IMR-90 (cell line): ENCODE measurements around the gene NUDCD2. TPM values are rescaled to one million over a fixed set of nuclear protein-coding genes. Genes with fewer than 3 reads are reported as not detected.

Experiments
- ATAC-seq: fragments of 200-7000 bp; cut with Tn5 transposase; 2 replicates; pipeline ENCODE4 v1.9.1; 2020; ENCODE audit warnings: low read depth, mild to moderate bottlenecking, moderate library complexity
- BruUV-seq: library from RNA; stranded (reverse); fragments of 400-500 nt; replicated peaks from 2 replicates; lab custom pipeline; 2021; lab: Mats Ljungman, UMichigan
- CTCF ChIA-PET: fragments of 300-600 bp; formaldehyde crosslinking; extraction: SDS; loops from one replicate; lab custom pipeline; 2021; ENCODE audit warnings: antibody characterized with exemption; lab: Yijun Ruan, JAX
- POLR2A ChIA-PET: fragments of 300-600 bp; sonication (Branson Sonifier 250); formaldehyde crosslinking; loops from one replicate; lab custom pipeline; 2022; ENCODE audit warnings: antibody characterized with exemption; ENCODE audit not compliant: unreplicated experiment; lab: Charles Lee
- DNase-seq: peaks from one replicate; pipeline ENCODE4 v3.0.0; 2013
- H2AFZ ChIP-seq: replicated peaks from 2 replicates; pipeline ENCODE3; 2013; ENCODE audit warnings: low read length, mild to moderate bottlenecking; ENCODE audit not compliant: poor library complexity
- H2AK5ac ChIP-seq: 2 replicates; pipeline ENCODE4 v1.6.1; 2013; ENCODE audit warnings: low read depth, low read length, inconsistent platforms
- H2AK9ac ChIP-seq: replicated peaks from 2 replicates; pipeline ENCODE3; 2013; ENCODE audit warnings: mild to moderate bottlenecking, low read depth, low read length, moderate library complexity; ENCODE audit not compliant: poor library complexity
- H2BK120ac ChIP-seq: 2 replicates; pipeline ENCODE4 v1.6.1; 2013; ENCODE audit warnings: low read depth, low read length, inconsistent platforms
- H2BK15ac ChIP-seq: 3 replicates; pipeline ENCODE4 v1.6.1; 2013; ENCODE audit warnings: low read depth, low read length, inconsistent platforms
- H2BK20ac ChIP-seq: 2 replicates; pipeline ENCODE4 v1.6.1; 2013; ENCODE audit warnings: low read depth, mild to moderate bottlenecking, inconsistent platforms, low read length, moderate library complexity
- H2BK5ac ChIP-seq: 2 replicates; pipeline ENCODE4 v1.6.1; 2013; ENCODE audit warnings: mild to moderate bottlenecking, low read depth, low read length, inconsistent platforms; ENCODE audit not compliant: poor library complexity, severe bottlenecking
- H3K14ac ChIP-seq: replicated peaks from 2 replicates; pipeline ENCODE4 v1.6.1; 2013; ENCODE audit warnings: low read depth, low read length, inconsistent platforms
- H3K18ac ChIP-seq: 2 replicates; pipeline ENCODE4 v1.6.1; 2013; ENCODE audit warnings: low read depth, low read length, control low read depth
- H3K23ac ChIP-seq: 2 replicates; pipeline ENCODE4 v1.6.1; 2013; ENCODE audit warnings: low read depth, low read length, inconsistent platforms
- H3K27ac ChIP-seq: 2 replicates; pipeline ENCODE4 v1.5.1; 2013; ENCODE audit warnings: mild to moderate bottlenecking, control low read depth, low read length; ENCODE audit not compliant: insufficient read depth
- H3K27me3 ChIP-seq: 2 replicates; pipeline ENCODE4 v1.6.1; 2013; ENCODE audit warnings: low read length; ENCODE audit not compliant: control insufficient read depth, insufficient read depth
- H3K36me3 ChIP-seq: 2 replicates; pipeline ENCODE4 v1.6.1; 2013; ENCODE audit warnings: low read length, mixed read lengths; ENCODE audit not compliant: control insufficient read depth, insufficient read depth
- H3K4ac ChIP-seq: 2 replicates; pipeline ENCODE4 v1.6.1; 2013; ENCODE audit warnings: low read depth, low read length, inconsistent platforms
- H3K4me1 ChIP-seq: 2 replicates; pipeline ENCODE4 v1.6.1; 2013; ENCODE audit warnings: low read length, mixed read lengths; ENCODE audit not compliant: control insufficient read depth, insufficient read depth
- H3K4me2 ChIP-seq: 2 replicates; pipeline ENCODE4 v1.6.1; 2013; ENCODE audit warnings: low read depth, mild to moderate bottlenecking, control low read depth, low read length, moderate library complexity
- H3K4me3 ChIP-seq: 2 replicates; pipeline ENCODE4 v1.5.1; 2013; ENCODE audit warnings: low read depth, mild to moderate bottlenecking, control low read depth, low read length, moderate library complexity; ENCODE audit not compliant: insufficient read depth
- H3K56ac ChIP-seq: 2 replicates; pipeline ENCODE4 v1.6.1; 2013; ENCODE audit warnings: low read length, inconsistent platforms; ENCODE audit not compliant: insufficient read depth; ENCODE audit errors: extremely low read depth
- H3K79me1 ChIP-seq, 2 experiments: 2 replicates each; pipeline ENCODE4 v1.6.1; 2013; ENCODE audit warnings: low read length in 2 of 2, inconsistent platforms in 1 of 2, low read depth in 1 of 2
- H3K9ac ChIP-seq: 2 replicates; pipeline ENCODE4 v1.6.1; 2013; ENCODE audit warnings: low read depth, low read length, control low read depth
- H3K9me1 ChIP-seq: 2 replicates; pipeline ENCODE4 v1.6.1; 2013; ENCODE audit warnings: low read length, inconsistent platforms; ENCODE audit not compliant: insufficient read depth
- H3K9me3 ChIP-seq: 2 replicates; pipeline ENCODE4 v1.6.1; 2013; ENCODE audit warnings: low read length; ENCODE audit not compliant: control insufficient read depth, insufficient read depth
- H4K20me1 ChIP-seq: 2 replicates; pipeline ENCODE4 v1.6.1; 2013; ENCODE audit warnings: low read length, inconsistent platforms; ENCODE audit not compliant: insufficient read depth
- H4K5ac ChIP-seq: 2 replicates; pipeline ENCODE4 v1.6.1; 2013; ENCODE audit warnings: mild to moderate bottlenecking, low read depth, low read length, control low read depth
- H4K8ac ChIP-seq, 2 experiments: 2 replicates each; pipeline ENCODE4 v1.6.1; 2013; ENCODE audit warnings: low read depth in 2 of 2, low read length in 2 of 2, control low read depth in 1 of 2, inconsistent platforms in 1 of 2
- H4K91ac ChIP-seq: 2 replicates; pipeline ENCODE4 v1.6.1; 2013; ENCODE audit warnings: low read depth, low read length, inconsistent platforms; ENCODE audit not compliant: insufficient read depth
- BHLHE40 ChIP-seq: fragments of 150-350 bp; IDR thresholded peaks from 2 replicates; pipeline ENCODE4 v1.6.1; 2016; ENCODE audit warnings: mild to moderate bottlenecking, low read depth, low read length
- CEBPB ChIP-seq: IDR thresholded peaks from 2 replicates; pipeline ENCODE4 v1.6.1; 2012; ENCODE audit warnings: low read depth, low read length, improper control_type of control experiment
- CHD1 ChIP-seq: IDR thresholded peaks from 2 replicates; pipeline ENCODE4 v1.6.1; 2012; ENCODE audit warnings: low read depth, low read length, improper control_type of control experiment
- ELK1 ChIP-seq: fragments of 150-350 bp; IDR thresholded peaks from 2 replicates; pipeline ENCODE4 v1.6.1; 2016; ENCODE audit warnings: low read depth, mild to moderate bottlenecking, low read length, moderate library complexity, borderline replicate concordance
- FOS ChIP-seq: fragments of 150-350 bp; IDR thresholded peaks from 2 replicates; pipeline ENCODE4 v1.6.1; 2016; ENCODE audit warnings: low read depth, low read length
- MAFK ChIP-seq: IDR thresholded peaks from 2 replicates; pipeline ENCODE4 v1.6.1; 2012; ENCODE audit warnings: low read depth, low read length, improper control_type of control experiment
- MXI1 ChIP-seq: IDR thresholded peaks from 2 replicates; pipeline ENCODE4 v1.6.1; 2012; ENCODE audit warnings: low read depth, mild to moderate bottlenecking, low read length, moderate library complexity, borderline replicate concordance
- RCOR1 ChIP-seq: IDR thresholded peaks from 2 replicates; pipeline ENCODE4 v1.6.1; 2012; ENCODE audit warnings: mild to moderate bottlenecking, low read length, improper control_type of control experiment; ENCODE audit not compliant: insufficient replicate concordance
- RFX5 ChIP-seq: IDR thresholded peaks from 2 replicates; pipeline ENCODE4 v1.8.0; 2012; ENCODE audit warnings: low read depth, mild to moderate bottlenecking, low read length, moderate library complexity
- USF2 ChIP-seq: fragments of 150-350 bp; IDR thresholded peaks from 2 replicates; pipeline ENCODE4 v1.6.1; 2017; ENCODE audit warnings: mild to moderate bottlenecking, antibody characterized with exemption, low read length, low read depth
- WGBS, 2 experiments: methylation state at CpG; one replicate each; pipeline versions ENCODE4 v1.1.5 to v1.1.7; 2013; ENCODE audit warnings: missing lambda C conversion rate in 2 of 2; ENCODE audit not compliant: insufficient read length in 1 of 2; ENCODE audit errors: extremely low coverage in 2 of 2; 5-methylcytosine and 5-hydroxymethylcytosine counted together
- dilution Hi-C: fragments of 300-500 bp; cut with HindIII; formaldehyde crosslinking; loops from one replicate; pipeline ENCODE4 v1.14.3; 2018; ENCODE audit warnings: low sequenced_read_pairs; ENCODE audit not compliant: unreplicated experiment
- in situ Hi-C: fragments of 300-500 bp; cut with MboI; formaldehyde crosslinking; loops from 3 replicates; pipeline ENCODE4 v1.14.3; 2019; ENCODE audit warnings: low sequenced_read_pairs, inconsistent platforms, mixed read lengths
- intact Hi-C: fragments of 100-400 bp; cut with micrococcal nuclease; formaldehyde crosslinking; loops from 2 replicates; pipeline ENCODE4 v1.10.0; 2022
- polyA plus RNA-seq, 3 experiments: library from polyadenylated mRNA; depleted of rRNA; stranded (reverse); fragments of >200 nt; gene quantifications; 2 replicates each; pipeline ENCODE4 v1.2.3, GENCODE V29; 2012; ENCODE audit warnings: low replicate concordance in 1 of 3
- total RNA-seq: library from RNA; depleted of rRNA; stranded (reverse); fragments of >200 nt; gene quantifications from 2 replicates; pipeline ENCODE4 v1.2.3, GENCODE V29; 2012

The NUDCD2 gene
- total and polyA plus RNA-seq, 2 of the 4 experiments (the other 2 are of a cell fraction): 3.0 to 3.5 TPM

- TF ChIP-seq FOS (no peak), MAFK (no peak), CEBPB (no peak), USF2 (no peak), BHLHE40 (no peak), RFX5 (no peak)
Measured at GRCh38 chr5:163473635-163474243, 13.8 kb upstream of the NUDCD2 start (continued).

DNA sequence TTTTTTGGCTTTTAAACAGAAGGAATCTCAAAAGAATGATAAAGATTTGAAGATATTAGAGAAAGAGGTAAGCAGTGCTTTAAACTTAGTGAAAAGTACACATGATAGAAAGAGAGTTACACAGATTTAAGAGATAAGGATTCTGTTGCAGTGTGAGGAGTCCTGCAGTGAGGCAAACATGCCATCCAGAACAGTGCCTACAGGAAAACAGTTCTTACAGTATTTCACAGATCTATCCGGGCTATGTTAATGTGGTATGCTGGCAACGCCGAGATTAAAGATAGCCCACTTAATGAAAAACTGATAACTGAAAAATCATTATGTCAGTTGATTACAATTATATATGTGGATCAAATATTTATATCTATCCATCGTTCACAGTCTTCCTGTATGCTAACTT is 7.8 kb upstream of the NUDCD2 start:
- H3K27me3 ChIP-seq: no peaks in the 10 kb centered on the region
- H4K8ac ChIP-seq: no peak overlapping the region
- no CpG with 5 or more reads among the region's 4 CpGs for WGBS, 2 experiments
- H2BK120ac ChIP-seq: no peak overlapping the region
- no peak overlapping the region for H2AK9ac ChIP-seq
- no peak for TF ChIP-seq MXI1
- TF ChIP-seq USF2: no peak
- no peak for TF ChIP-seq CEBPB
- TF ChIP-seq RCOR1: no peak
- no peak for TF ChIP-seq CHD1
- TF ChIP-seq ELK1: no peak
- no peak for TF ChIP-seq MAFK
- no peak overlapping the region for H3K9ac ChIP-seq
- H2BK15ac ChIP-seq: no peak overlapping the region
- no peak overlapping the region for H3K4ac ChIP-seq
- DNase-seq (no peak), ATAC-seq (no peak)
- no peaks in the 10 kb centered on the region for H3K9me1 ChIP-seq
- no peak overlapping the region for H2AK5ac ChIP-seq
- H2BK5ac ChIP-seq: no peak overlapping the region
- H2BK20ac ChIP-seq: no peak overlapping the region
- peaks cover 4% of the 10 kb centered on the region; the same call in 1 of the 2 replicates for H3K36me3 ChIP-seq
- peaks cover 6 to 8% of the 10 kb centered on the region in 2 experiments for H3K79me1 ChIP-seq
- H3K4me1 ChIP-seq: no peaks in the 10 kb centered on the region
- no peak overlapping the region for H3K23ac ChIP-seq
- no peak overlapping the region for H2AFZ ChIP-seq
- no peaks in the 10 kb centered on the region for H3K9me3 ChIP-seq
- no peak overlapping the region for H3K4me3 ChIP-seq
- H3K14ac ChIP-seq: no peak overlapping the region
- in situ Hi-C loops: no loop called here
- H4K5ac ChIP-seq: no peak overlapping the region
- dilution Hi-C loops: no loop called here
- no peak overlapping the region for H3K4me2 ChIP-seq
- no peak overlapping the region for H3K56ac ChIP-seq
- H4K20me1 ChIP-seq: no peaks in the 10 kb centered on the region
- no TSS peak for BruUV-seq
- no peak overlapping the region for H3K18ac ChIP-seq
- intact Hi-C loops: no loop called here
- ChIA-PET CTCF (no interaction called here), POLR2A (no interaction called here)
- H4K91ac ChIP-seq: no peak overlapping the region
- H3K27ac ChIP-seq: no peak overlapping the region
